Ureter (tissue), 1 donor: ENCODE data around the gene CYP27C1. TPM values are rescaled to one million over a fixed set of nuclear protein-coding genes. Genes with fewer than 3 reads are reported as not detected.
"Not testable (repeated sequence)": the region's sequence is repeated elsewhere in the genome, so short reads cannot be mapped to it uniquely, and the experiment has no call there.

Experiments
- DNase-seq: peaks from one replicate; pipeline ENCODE4 v3.0.0-alpha.2; 2020; ENCODE audit warnings: low spot score
- total RNA-seq: library from RNA; stranded (reverse); gene quantifications from one replicate; pipeline ENCODE4 v1.2.4, GENCODE V29; 2023
- donor health status: DM: yes; HTN: yes; CAD: no.

CYP27C1 gene, protein sequence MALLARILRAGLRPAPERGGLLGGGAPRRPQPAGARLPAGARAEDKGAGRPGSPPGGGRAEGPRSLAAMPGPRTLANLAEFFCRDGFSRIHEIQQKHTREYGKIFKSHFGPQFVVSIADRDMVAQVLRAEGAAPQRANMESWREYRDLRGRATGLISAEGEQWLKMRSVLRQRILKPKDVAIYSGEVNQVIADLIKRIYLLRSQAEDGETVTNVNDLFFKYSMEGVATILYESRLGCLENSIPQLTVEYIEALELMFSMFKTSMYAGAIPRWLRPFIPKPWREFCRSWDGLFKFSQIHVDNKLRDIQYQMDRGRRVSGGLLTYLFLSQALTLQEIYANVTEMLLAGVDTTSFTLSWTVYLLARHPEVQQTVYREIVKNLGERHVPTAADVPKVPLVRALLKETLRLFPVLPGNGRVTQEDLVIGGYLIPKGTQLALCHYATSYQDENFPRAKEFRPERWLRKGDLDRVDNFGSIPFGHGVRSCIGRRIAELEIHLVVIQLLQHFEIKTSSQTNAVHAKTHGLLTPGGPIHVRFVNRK
- 0.73 TPM for total RNA-seq

DNA sequence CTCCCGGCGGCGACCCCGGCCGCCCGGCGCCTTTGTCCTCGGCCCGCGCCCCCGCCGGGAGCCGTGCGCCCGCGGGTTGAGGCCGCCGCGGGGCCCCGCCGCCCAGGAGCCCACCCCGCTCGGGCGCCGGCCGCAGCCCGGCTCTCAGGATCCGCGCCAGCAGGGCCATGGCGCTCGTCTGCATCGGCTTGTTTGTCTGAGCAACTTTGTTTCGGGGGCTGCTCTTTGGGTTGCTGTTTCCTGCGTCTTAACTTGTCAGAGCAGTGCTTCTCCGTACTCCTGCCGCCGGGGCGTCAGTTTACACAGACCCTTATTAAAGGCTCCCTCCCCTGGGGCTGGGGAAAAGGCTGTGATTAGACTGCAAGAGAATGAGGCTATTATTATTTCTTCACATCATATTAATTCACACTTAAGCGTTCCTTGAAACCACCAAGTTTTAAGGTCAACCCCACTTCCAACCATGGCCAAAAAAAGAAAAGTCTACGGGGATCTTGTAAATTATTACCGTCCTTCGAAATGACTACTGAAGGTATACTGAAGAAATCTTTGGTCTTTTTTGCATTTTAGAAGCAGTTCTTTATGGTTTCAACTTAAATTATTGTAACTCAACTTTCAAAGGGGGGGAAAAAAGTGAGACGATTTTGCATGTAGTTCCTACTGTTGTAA lies at the start of gene CYP27C1:
Gene CYP27C1 (minus strand): TSS at position 198 of the 666 bp plus-strand sequence. CDS start 29 bp downstream, at position 169.
- DNase-seq = no peak

DNA sequence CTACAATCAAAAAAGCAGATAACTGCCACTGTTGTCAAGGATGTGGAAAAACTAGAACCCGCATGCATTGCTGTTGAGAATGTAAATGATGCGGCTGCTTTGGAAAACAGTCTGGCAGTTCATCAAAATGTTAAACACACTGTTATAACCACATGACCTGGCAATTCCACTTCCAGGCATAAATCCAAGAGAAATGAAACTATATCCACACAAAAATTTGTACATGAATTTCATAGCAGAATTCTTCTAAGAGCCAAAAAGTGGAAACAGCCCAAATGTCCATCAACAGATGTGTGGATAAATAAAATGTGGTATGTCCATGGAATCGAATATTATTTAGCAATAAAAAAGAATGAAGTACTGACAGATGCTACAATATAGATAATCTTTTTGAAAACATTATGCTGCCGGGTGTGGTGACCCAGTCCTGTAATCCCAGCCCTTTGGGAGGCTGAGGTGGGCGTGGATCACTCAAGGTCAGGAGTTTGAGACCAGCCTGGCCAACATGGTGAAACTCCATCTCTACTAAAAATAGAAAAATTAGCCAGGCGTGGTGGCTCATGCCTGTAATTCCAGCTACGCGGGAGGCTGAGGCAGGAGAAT lies 41.8 kb upstream of the CYP27C1 start:
- no peak for DNase-seq

DNA sequence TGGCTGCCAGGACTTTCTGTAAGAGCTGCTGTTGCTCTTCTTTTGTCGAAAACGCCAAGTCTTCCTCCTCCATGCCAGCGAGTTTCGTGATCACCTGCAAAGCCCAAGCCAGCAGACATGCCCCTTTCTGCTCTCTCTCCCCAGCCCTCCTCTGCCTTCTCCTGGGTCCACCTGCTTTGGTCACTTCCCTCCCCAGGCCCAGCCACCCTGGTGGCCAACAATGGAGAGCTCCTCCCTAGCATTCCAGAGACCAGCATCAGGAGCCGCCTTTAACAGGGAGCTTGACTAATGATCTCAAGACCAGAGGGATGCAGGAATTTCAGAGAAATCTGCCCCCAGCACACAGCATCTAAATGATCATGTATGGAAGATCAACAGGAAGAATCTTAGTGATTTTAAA lies 39.3 kb upstream of the CYP27C1 start:
- DNase-seq = no peak

- DNase-seq = no peak
Observed at GRCh38 chr2:127256866-127257265, 36.8 kb upstream of the CYP27C1 start.

- no peak for DNase-seq
Observed at GRCh38 chr2:127256381-127256780, 36.3 kb upstream of the CYP27C1 start.

DNA sequence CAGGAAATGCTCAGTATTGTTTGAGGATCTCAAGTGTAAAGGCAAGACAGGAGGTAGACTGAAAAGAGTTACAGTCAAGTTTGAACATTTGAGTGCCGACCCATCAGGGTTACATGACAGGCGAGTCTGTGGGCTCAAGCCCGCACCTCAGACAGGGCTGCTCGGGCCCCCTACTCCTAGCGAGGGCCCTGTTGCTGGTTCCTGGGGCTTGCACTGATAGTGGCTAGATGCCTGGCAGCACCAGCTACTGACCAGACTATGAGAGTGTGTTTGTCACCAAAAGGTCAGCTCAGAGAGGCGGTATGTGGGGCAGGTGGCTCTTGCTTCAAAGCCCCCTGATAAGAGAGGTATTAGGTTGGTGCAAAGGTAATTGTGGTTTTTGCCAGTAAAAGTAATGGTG lies 35.6 kb upstream of the CYP27C1 start:
- DNase-seq = no peak

DNA sequence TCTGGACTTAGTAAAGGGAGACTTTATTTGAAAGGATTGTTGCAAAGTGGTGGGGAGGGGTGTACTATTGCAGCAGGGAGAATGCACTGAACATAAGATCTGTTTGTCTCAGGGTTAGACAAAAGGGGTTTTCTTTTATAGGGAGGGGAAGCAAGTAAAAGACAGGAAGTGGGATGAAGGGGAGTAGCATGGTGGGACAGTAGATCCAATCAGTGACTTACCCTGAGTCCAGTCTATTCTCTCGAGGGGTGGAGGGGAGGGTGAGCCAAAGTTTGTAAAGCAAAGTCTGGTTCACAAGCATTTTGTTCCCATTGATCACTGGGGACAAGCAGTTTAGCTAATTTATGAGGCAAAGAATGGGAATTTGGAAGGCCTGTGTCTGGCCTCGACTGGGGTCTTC lies 35.0 kb upstream of the CYP27C1 start:
- DNase-seq = no peak

DNA sequence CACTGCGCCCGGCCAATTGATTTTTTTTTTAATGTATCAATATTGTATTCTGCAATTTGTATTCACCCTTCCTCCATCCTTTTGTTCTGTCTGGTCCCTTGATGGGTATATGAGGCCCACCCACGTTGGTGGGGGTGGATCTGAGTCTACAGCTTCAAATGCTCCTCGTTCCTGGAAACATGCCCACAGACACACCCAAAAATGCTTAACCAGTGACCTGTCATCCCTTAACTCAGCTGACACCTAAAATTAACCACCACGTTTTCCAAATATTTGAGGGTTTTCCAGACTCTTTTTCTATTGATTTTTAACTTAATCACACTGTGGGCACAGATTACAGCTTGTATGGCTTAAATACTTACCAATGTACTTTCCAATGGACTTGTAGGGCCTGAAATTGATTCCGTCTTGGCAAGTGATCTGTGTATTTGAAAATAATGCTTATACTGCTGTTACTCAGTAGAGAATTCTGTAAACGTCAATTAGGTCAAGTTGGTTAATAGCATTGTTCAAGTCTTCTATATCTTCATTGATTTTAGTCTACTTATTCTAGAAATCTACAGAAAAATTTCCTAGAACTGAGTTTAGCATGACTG lies 34.4 kb upstream of the CYP27C1 start:
- no peak for DNase-seq

- not testable (repeated sequence) for DNase-seq
Observed at GRCh38 chr2:127241184-127241583, 21.1 kb upstream of the CYP27C1 start.

DNA sequence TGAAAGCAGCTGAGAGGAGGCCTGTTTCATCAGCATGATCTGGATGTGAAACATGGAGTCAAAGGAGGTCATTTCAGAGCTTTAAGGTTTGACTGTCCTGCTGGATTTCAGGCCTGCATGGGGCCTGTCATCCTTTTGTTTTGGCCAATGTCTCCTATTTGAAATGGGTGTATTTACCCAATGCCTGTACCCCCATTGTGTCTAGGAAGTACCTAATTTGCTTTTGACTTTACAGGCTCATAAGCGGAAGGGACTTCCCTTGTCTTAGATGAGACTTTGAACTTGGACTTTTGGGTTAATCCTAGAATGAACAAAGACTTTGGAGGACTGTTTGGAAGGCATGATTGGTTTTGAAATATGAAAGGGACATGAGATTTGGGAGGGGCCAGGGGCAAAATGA lies 19.3 kb upstream of the CYP27C1 start:
- DNase-seq = no peak

- DNase-seq = not testable (repeated sequence)
Observed at GRCh38 chr2:127237768-127238167, 17.7 kb upstream of the CYP27C1 start.

- DNase-seq = no peak
Observed at GRCh38 chr2:127235082-127235702, 15.1 kb upstream of the CYP27C1 start.

GRCh38 chr2:127233710-127234109 lies 13.6 kb upstream of the CYP27C1 start:
- no peak for DNase-seq

DNA sequence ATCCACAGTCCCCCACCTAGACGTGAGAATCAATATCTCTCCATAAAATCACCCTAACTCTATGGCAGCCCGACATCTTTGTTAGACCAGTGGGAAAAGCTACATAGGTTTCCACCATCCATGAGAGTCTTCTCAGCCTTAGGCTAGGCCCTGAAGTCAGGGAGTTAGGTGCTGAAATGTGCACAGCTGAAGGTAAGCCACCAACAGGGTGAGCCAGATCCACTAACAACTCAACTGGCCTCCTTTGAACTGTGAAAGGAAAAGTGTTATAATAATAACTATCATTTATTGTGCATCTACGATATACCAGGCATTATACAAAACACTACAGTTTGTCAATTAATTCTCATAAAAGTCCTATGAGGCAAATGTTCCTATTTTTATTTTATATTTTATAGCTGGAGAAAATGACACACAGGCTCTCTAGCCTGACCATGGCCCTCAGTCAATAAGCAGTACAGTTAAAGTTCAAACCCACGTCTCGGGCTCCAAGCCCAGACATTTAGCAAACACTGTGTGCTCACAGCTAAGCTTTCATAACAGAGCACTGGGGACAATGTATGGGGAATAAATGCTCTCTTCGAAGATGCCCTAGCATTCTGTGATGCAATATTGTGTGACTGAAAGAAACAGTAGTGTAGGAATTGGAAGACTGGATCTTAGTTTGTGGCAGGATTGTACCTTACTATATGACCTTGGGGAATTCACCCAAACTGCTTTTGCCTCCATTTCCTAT lies 11.2 kb upstream of the CYP27C1 start:
- no peak for DNase-seq

DNA sequence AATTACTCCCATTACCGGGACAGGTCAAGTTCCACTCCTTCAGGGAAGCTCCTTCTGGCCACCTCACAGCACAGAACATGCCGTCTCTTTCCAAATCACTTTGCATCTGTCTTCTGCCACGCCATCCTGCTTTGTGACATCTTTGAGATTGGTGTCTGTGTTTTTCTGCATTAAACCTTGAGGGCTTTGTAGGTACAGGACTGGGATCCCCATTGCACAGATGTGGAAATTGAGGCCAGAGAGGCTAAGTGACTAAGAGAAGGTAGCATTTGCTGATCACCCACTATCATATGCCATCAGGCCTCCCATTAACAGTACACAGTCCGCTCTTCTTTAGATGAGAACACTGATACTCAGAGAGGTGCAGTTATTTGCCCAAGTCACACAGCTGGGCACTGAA lies 9.5 kb upstream of the CYP27C1 start:
- DNase-seq = no peak

- DNase-seq = no peak
Observed at GRCh38 chr2:127228102-127228501, 8.0 kb upstream of the CYP27C1 start.

GRCh38 chr2:127227264-127227660 lies 7.2 kb upstream of the CYP27C1 start:
- not testable (repeated sequence) for DNase-seq

- DNase-seq = peak; percentile 85
Observed at GRCh38 chr2:127226520-127227263, 6.6 kb upstream of the CYP27C1 start.

- DNase-seq = no peak
Observed at GRCh38 chr2:127226132-127226519, 6.0 kb upstream of the CYP27C1 start.
